ENCODE data around the gene FBXO36.

Gene FBXO36

DNA sequence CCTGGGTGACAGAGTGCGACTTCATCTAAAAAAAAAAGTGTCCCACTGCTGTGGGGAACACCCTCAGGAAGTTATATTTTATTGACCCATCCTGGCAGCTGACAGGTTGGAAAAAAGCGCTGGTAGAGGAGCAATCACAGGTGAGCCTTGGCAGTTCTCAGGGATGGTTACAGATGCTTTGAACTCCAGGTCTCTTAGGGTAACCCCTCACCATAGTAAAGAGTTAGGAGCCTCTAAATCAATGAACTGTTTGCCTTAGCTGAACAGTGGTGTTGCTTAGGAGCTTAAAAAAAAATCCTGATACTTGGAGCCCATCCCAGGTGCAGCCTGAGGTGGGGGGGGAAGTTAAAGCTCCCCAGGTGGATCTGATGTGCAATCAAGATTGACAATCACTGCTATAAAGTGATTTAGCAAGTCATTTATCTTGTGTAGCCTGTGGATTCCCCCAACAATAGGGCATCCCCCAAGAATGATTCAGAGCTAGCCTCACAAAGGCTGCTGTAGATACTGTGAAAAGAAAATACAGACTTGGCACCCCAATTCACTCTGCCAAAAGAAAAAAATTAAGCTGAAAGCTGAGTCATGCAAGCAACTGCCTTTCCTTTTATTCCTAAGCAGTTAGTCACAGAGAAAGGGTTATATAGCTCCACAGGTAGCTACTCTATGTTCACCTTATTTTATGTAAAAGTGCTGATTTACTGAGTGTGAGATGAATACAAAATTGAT lies 131.6 kb downstream of the FBXO36 start:
- no peak for DNase-seq

DNA sequence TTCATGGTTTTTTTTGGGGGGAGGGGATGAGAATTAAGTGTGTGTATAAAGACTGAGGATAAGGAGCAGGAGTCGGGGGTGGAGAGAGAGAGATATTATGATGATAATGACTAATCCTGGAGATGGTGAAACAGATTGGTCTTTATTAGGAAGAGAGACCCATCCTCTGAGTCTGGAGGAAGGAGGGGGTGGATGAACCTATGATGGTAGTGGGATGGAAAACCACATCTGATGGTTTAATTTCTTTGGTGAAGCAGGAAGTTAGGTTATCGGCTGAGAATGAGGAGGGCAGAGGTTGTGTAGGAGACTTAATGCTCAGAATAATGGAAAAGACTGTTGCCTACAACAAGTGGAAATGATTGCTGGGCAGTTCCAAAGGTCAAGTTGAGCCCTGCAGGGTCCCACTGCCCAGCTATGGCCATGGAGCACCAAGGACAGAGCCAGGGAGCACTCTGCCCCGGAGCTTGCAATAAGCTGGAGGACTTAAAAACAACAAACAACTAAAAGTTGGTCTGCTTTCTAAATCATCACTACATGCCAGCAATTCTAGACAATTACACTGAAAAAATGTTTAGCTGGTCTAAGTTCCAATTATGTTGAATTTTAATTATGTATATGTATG lies 138.5 kb downstream of the FBXO36 start:
- no peak for DNase-seq

Data from activated CD4-positive, alpha-beta T cell treated with anti-CD3 and anti-CD28 coated beads for 1 hour (primary cell).